ENCODE results near the gene TBL1XR1. TPM values are rescaled to one million over a fixed set of nuclear protein-coding genes. Genes with fewer than 3 reads are reported as not detected.

Gene TBL1XR1
- total and polyA plus RNA-seq, 2 of the 13 experiments (the other 11 are each of a cell fraction or from before 2014, with no cell fraction given) = 57.7 to 62.5 TPM

- TF ChIP-seq ZNF337 (CRISPR knock-in tag; IDR thresholded peaks at IDR 0.05; ENCODE audit: borderline replicate concordance, low read depth) (peak; percentile 76; the same call in 1 of the 2 replicates), ZNF841 (CRISPR knock-in tag; IDR thresholded peaks at IDR 0.05; ENCODE audit: borderline replicate concordance) (no peak), POGK (CRISPR knock-in tag; conservative IDR thresholded peaks at IDR 0.05) (peak; percentile 75; the same call in 1 of the 2 replicates), ZBTB44 (CRISPR knock-in tag; IDR thresholded peaks at IDR 0.05) (no peak), MEF2D (CRISPR knock-in tag; IDR thresholded peaks at IDR 0.05) (peak; percentile 57), ZMYM4 (CRISPR knock-in tag; IDR thresholded peaks at IDR 0.05) (peak; percentile 77), SNRNP70 (IDR thresholded peaks at IDR 0.05; ENCODE audit: low read depth, low read length) (no peak), ZNF496 (CRISPR knock-in tag; IDR thresholded peaks at IDR 0.05; ENCODE audit: insufficient replicate concordance) (no peak), ATF1 (CRISPR knock-in tag; IDR thresholded peaks at IDR 0.05) (no peak), ATF7-NPFF (CRISPR knock-in tag; IDR thresholded peaks at IDR 0.05; ENCODE audit: low read depth) (no peak), FOXA1 (IDR thresholded peaks at IDR 0.05) (no peak), FOXA1 (CRISPR knock-in tag; IDR thresholded peaks at IDR 0.05) (peak; percentile 61), ELF3 (CRISPR knock-in tag; IDR thresholded peaks at IDR 0.05) (peak; percentile 58), ZNF891 (CRISPR knock-in tag; IDR thresholded peaks at IDR 0.05) (no peak), BATF2 (CRISPR knock-in tag; IDR thresholded peaks at IDR 0.05) (no peak), NFYC (CRISPR knock-in tag; IDR thresholded peaks at IDR 0.05) (peak; percentile 28; the same call in 1 of the 2 replicates), SMAD3 (CRISPR knock-in tag; IDR thresholded peaks at IDR 0.05) (peak; percentile 90), TFE3 (CRISPR knock-in tag; IDR thresholded peaks at IDR 0.05) (peak; percentile 66), ARNT (IDR thresholded peaks at IDR 0.05) (no peak), ZSCAN29 (CRISPR knock-in tag; conservative IDR thresholded peaks at IDR 0.05) (no peak), POLR2AphosphoS2 (IDR thresholded peaks at IDR 0.05; ENCODE audit: low read depth, low read length) (no peak), ZSCAN5A (CRISPR knock-in tag; IDR thresholded peaks at IDR 0.05; ENCODE audit: borderline replicate concordance) (no peak), CREB1 (IDR thresholded peaks at IDR 0.05) (no peak), CREB1 (CRISPR knock-in tag; IDR thresholded peaks at IDR 0.05) (peak; percentile 58), ZC3H4 (CRISPR knock-in tag; IDR thresholded peaks at IDR 0.05; ENCODE audit: borderline replicate concordance) (no peak), ERF (CRISPR knock-in tag; IDR thresholded peaks at IDR 0.05) (peak; percentile 80), CCDC6 (CRISPR knock-in tag; IDR thresholded peaks at IDR 0.05) (0 out of 2 replicates have a peak, but pooled peaks have one; percentile 54)
These were observed 85.7 kb downstream of the TBL1XR1 start (continued) for GRCh38 chr3:177111541-177111949.
